BJ (cell line): ENCODE results near the gene TTLL11. TPM values are rescaled to one million over a fixed set of nuclear protein-coding genes. Genes with fewer than 3 reads are reported as not detected.

ENCODE experiments used
- CTCF ChIA-PET: fragments of 350-600 bp; formaldehyde crosslinking; extraction: SDS; loops from one replicate; lab custom pipeline; 2021; ENCODE audit warnings: antibody characterized with exemption, inconsistent platforms; lab: Yijun Ruan, JAX
- POLR2A ChIA-PET: fragments of 300-600 bp; sonication (Branson Sonifier 250); formaldehyde crosslinking; extraction: SDS; loops from one replicate; lab custom pipeline; 2021; ENCODE audit warnings: antibody characterized with exemption; lab: Charles Lee
- DNase-seq: peaks from one replicate; pipeline ENCODE4 v3.0.0-alpha.2; 2011; ENCODE audit warnings: low read depth
- H3K27me3 ChIP-seq: 2 replicates; pipeline ENCODE4 v1.6.0; 2011; ENCODE audit warnings: low read length; ENCODE audit not compliant: control insufficient read depth, insufficient read depth
- H3K36me3 ChIP-seq: 2 replicates; pipeline ENCODE4 v1.5.1; 2011; ENCODE audit warnings: low read length; ENCODE audit not compliant: control insufficient read depth, insufficient read depth
- H3K4me3 ChIP-seq: 2 replicates; pipeline ENCODE4 v1.5.1; 2011; ENCODE audit warnings: low read depth, mild to moderate bottlenecking, control low read depth, low read length
- CTCF ChIP-seq: IDR thresholded peaks from 2 replicates; pipeline ENCODE4 v1.5.1; 2011; ENCODE audit warnings: low read depth, mild to moderate bottlenecking, control low read depth, inconsistent platforms, low read length, moderate library complexity; ENCODE audit not compliant: insufficient read depth
- polyA plus RNA-seq: library from polyadenylated mRNA; depleted of rRNA; stranded (reverse); fragments of >200 nt; gene quantifications from 2 replicates; pipeline ENCODE4 v1.2.3, GENCODE V29; 2011

The TTLL11 gene
- polyA plus RNA-seq, 1 experiment, result 5.6 TPM

GRCh38 chr9:121945849-121946248 lies 147.3 kb downstream of the TTLL11 start:
- POLR2A ChIA-PET, result interaction anchor here (0.5 kb wide), 1 partner anchor 40 kb away, joined by 5 read pairs; no protein-coding TSS in a partner anchor
- Histone ChIP-seq H3K27me3 (no peaks in the 10 kb centered on the region), H3K36me3 (no peaks in the 10 kb centered on the region), H3K4me3 (no peak overlapping the region)
- CTCF ChIA-PET, result no interaction called here
- no peak for DNase-seq
- no peak for TF ChIP-seq CTCF

GRCh38 chr9:121945281-121945680 lies 147.8 kb downstream of the TTLL11 start:
- Histone ChIP-seq H3K4me3 (no peak overlapping the region), H3K36me3 (no peaks in the 10 kb centered on the region), H3K27me3 (no peaks in the 10 kb centered on the region)
- no peak for TF ChIP-seq CTCF
- no peak for DNase-seq
- ChIA-PET POLR2A (no interaction called here), CTCF (no interaction called here)

DNA sequence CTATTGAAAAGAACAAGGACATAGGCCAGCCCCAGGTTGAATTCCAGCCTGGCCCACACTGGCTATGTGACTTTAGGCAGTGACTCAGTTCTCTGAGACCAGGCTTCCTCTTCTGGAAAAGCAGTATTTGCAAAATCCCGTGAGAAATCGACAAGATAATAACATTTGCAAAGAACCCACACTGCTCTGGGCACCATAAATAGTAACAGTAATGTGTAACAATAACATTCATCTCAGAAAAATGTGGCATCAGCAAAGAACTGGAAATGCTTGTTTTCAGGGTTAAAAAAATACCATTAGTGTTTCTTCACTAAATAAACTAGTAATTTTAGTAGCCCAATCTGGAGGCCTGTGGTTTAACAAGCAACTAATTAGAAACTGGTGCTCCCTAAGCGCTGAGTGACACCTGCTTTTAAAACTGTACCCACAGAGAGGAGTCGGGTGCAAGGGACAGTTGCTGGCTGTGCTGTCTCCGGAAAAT lies 148.4 kb downstream of the TTLL11 start:
- no peak overlapping the region for H3K4me3 ChIP-seq
- H3K36me3 ChIP-seq, result no peaks in the 10 kb centered on the region
- no peaks in the 10 kb centered on the region for H3K27me3 ChIP-seq
- DNase-seq, result peak; percentile 85
- POLR2A ChIA-PET, result interaction anchor here (0.6 kb wide), 1 partner anchor 56 kb away, joined by 3 read pairs; no protein-coding TSS in a partner anchor
- CTCF ChIA-PET, result interaction anchor here (1.2 kb wide), 1 partner anchor 249 kb away, joined by 3 read pairs; no protein-coding TSS in a partner anchor
- TF ChIP-seq CTCF, result no peak

DNA sequence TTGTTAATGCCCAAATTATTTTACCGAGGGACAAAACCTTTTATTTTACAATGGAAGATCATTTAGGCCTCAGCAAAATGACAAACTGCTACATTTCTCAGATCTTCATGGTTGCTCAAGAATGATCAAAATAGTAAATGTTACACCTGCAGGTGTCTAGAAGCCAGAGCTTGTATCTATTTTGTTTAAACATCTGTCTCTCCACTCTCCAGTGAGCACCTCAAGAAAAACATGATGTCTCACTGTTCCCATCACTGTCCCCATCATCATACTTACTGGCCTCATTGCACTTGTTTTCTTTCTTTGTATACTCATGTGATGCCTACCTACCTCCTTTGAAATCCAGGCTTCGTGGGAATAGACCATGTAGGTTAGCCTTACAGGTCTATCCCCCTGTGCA lies 149.6 kb downstream of the TTLL11 start:
- DNase-seq, result no peak
- ChIA-PET POLR2A (no interaction called here), CTCF (no interaction called here)
- no peaks in the 10 kb centered on the region for H3K36me3 ChIP-seq
- no peaks in the 10 kb centered on the region for H3K27me3 ChIP-seq
- TF ChIP-seq CTCF, result no peak
- no peak overlapping the region for H3K4me3 ChIP-seq

GRCh38 chr9:121942866-121943382 lies 150.2 kb downstream of the TTLL11 start:
- POLR2A ChIA-PET, result no interaction called here
- DNase-seq, result no peak
- CTCF ChIA-PET, result interaction anchor here (1.1 kb wide), 1 partner anchor 305 kb away, joined by 3 read pairs; no protein-coding TSS in a partner anchor
- TF ChIP-seq CTCF, result no peak
- H3K27me3 ChIP-seq, result no peaks in the 10 kb centered on the region
- H3K36me3 ChIP-seq, result no peaks in the 10 kb centered on the region
- H3K4me3 ChIP-seq, result no peak overlapping the region
